Measurements from ENCODE around the gene AKAP6. TPM values are rescaled to one million over a fixed set of nuclear protein-coding genes. Genes with fewer than 3 reads are reported as not detected.

AKAP6 gene
- total and polyA plus RNA-seq, 2 experiments from 2014 or later, result 9.2 to 21.8 TPM

GRCh38 chr14:32354716-32355115 lies 25.6 kb downstream of the AKAP6 start:
- H3K27ac ChIP-seq, result no peak overlapping the region

GRCh38 chr14:32358781-32359180 lies 29.7 kb downstream of the AKAP6 start:
- no peak for DNase-seq (ENCODE audit: low read depth in 1 of 2, low spot score in 1 of 2)
- H3K36me3 ChIP-seq, result no peaks in the 10 kb centered on the region
- H3K4me3 ChIP-seq, result no peak overlapping the region
- H3K9me3 ChIP-seq (ENCODE audit: low read depth), result no peaks in the 10 kb centered on the region
- H3K27ac ChIP-seq, result no peak overlapping the region
- peaks cover 4% of the 10 kb centered on the region for H3K4me1 ChIP-seq (ENCODE audit: low read depth)
- no peak for TF ChIP-seq CTCF (IDR thresholded peaks at IDR 0.05; ENCODE audit: low read depth, low read length)
- H3K27me3 ChIP-seq, result no peaks in the 10 kb centered on the region

More at GRCh38 chr14:32354716-32355115, 25.6 kb downstream of the AKAP6 start:
- Histone ChIP-seq H3K36me3 (no peaks in the 10 kb centered on the region), H3K4me1 (ENCODE audit: low read depth) (no peaks in the 10 kb centered on the region), H3K27me3 (no peaks in the 10 kb centered on the region), H3K4me3 (no peak overlapping the region), H3K9me3 (ENCODE audit: low read depth) (no peaks in the 10 kb centered on the region)
- no peak for TF ChIP-seq CTCF (IDR thresholded peaks at IDR 0.05; ENCODE audit: low read depth, low read length)
- no peak for DNase-seq (ENCODE audit: low read depth in 1 of 2, low spot score in 1 of 2)

GRCh38 chr14:32361674-32362073 lies 32.6 kb downstream of the AKAP6 start:
- no peak for DNase-seq (ENCODE audit: low read depth in 1 of 2, low spot score in 1 of 2)
- no peaks in the 10 kb centered on the region for H3K9me3 ChIP-seq (ENCODE audit: low read depth)
- H3K27ac ChIP-seq, result no peak overlapping the region
- no peaks in the 10 kb centered on the region for H3K27me3 ChIP-seq
- H3K4me3 ChIP-seq, result no peak overlapping the region
- H3K36me3 ChIP-seq, result no peaks in the 10 kb centered on the region
- H3K4me1 ChIP-seq (ENCODE audit: low read depth), result peaks cover 4% of the 10 kb centered on the region
- no peak for TF ChIP-seq CTCF (IDR thresholded peaks at IDR 0.05; ENCODE audit: low read depth, low read length)

GRCh38 chr14:32363761-32364160 lies 34.7 kb downstream of the AKAP6 start:
- no peak for DNase-seq (ENCODE audit: low read depth in 1 of 2, low spot score in 1 of 2)
- H3K27me3 ChIP-seq, result no peaks in the 10 kb centered on the region
- no peaks in the 10 kb centered on the region for H3K36me3 ChIP-seq
- no peak overlapping the region for H3K27ac ChIP-seq
- H3K4me3 ChIP-seq, result no peak overlapping the region
- H3K9me3 ChIP-seq (ENCODE audit: low read depth), result no peaks in the 10 kb centered on the region
- peaks cover 9% of the 10 kb centered on the region for H3K4me1 ChIP-seq (ENCODE audit: low read depth)
- TF ChIP-seq CTCF (IDR thresholded peaks at IDR 0.05; ENCODE audit: low read depth, low read length), result no peak

GRCh38 chr14:32364941-32365340 lies 35.8 kb downstream of the AKAP6 start:
- TF ChIP-seq CTCF (IDR thresholded peaks at IDR 0.05; ENCODE audit: low read depth, low read length), result no peak
- no peak overlapping the region for H3K27ac ChIP-seq
- no peak overlapping the region for H3K4me3 ChIP-seq
- H3K36me3 ChIP-seq, result no peaks in the 10 kb centered on the region
- H3K9me3 ChIP-seq (ENCODE audit: low read depth), result no peaks in the 10 kb centered on the region
- no peaks in the 10 kb centered on the region for H3K27me3 ChIP-seq
- H3K4me1 ChIP-seq (ENCODE audit: low read depth), result peaks cover 9% of the 10 kb centered on the region
- DNase-seq (ENCODE audit: low read depth in 1 of 2, low spot score in 1 of 2), result no peak
